Breast epithelium (tissue), 3 donors: ENCODE measurements around the gene SAP30BP.

Experiments
- CTCF ChIP-seq, 3 donors: fragments of 450-650 bp; IDR thresholded peaks; one replicate each; pipeline ENCODE4 v1.5.1; 2016 to 2017; ENCODE audit warnings: antibody characterized with exemption in 3 of 3, mild to moderate bottlenecking in 3 of 3, moderate library complexity in 3 of 3
- POLR2A ChIP-seq: fragments of 450-650 bp; IDR thresholded peaks from one replicate; pipeline ENCODE4 v1.6.1; 2016; ENCODE audit warnings: antibody characterized with exemption, mild to moderate bottlenecking, moderate library complexity
- POLR2AphosphoS5 ChIP-seq, 3 donors: sonication (generic); formaldehyde crosslinking; IDR thresholded peaks; one replicate each; pipeline ENCODE4 v1.6.1; 2017; ENCODE audit warnings: antibody characterized with exemption in 3 of 3

- TF ChIP-seq CTCF (IDR thresholded peaks at IDR 0.05): no peak
- no peak for TF ChIP-seq POLR2A
- TF ChIP-seq POLR2AphosphoS5 (IDR thresholded peaks at IDR 0.05): no peak
Measured at GRCh38 chr17:75643643-75644017, 23.5 kb upstream of the SAP30BP start.
